OCI-LY7 (cell line): ENCODE results near the gene CEP70. TPM values are rescaled to one million over a fixed set of nuclear protein-coding genes. Genes with fewer than 3 reads are reported as not detected.

ENCODE experiments used
- BruUV-seq: library from RNA; stranded (reverse); fragments of 400-500 nt; replicated peaks from 2 replicates; lab custom pipeline; 2021; lab: Mats Ljungman, UMichigan
- CTCF ChIA-PET: fragments of 300-600 bp; sonication (Branson Sonifier 250); formaldehyde crosslinking; loops from one replicate; lab custom pipeline; 2022; ENCODE audit warnings: antibody characterized with exemption; ENCODE audit not compliant: unreplicated experiment; lab: Charles Lee
- POLR2A ChIA-PET: fragments of 300-600 bp; sonication (Branson Sonifier 250); formaldehyde crosslinking; loops from one replicate; lab custom pipeline; 2022; ENCODE audit warnings: antibody characterized with exemption; lab: Charles Lee
- DNase-seq: peaks from one replicate; pipeline ENCODE4 v3.0.0-alpha.2; 2015; ENCODE audit warnings: low spot score
- H2AFZ ChIP-seq: fragments of 200-600 bp; sonication (generic), shearing (Covaris generic); 2 replicates; pipeline ENCODE4 v1.6.1; 2014; ENCODE audit warnings: mild to moderate bottlenecking, antibody characterized with exemption, low read length, moderate library complexity
- H3K27ac ChIP-seq: fragments of 200-600 bp; sonication (generic); 2 replicates; pipeline ENCODE4 v1.5.1; 2014; ENCODE audit warnings: mixed run types, low read depth, mild to moderate bottlenecking, moderate library complexity, low read length, inconsistent platforms; ENCODE audit not compliant: poor library complexity, severe bottlenecking
- H3K36me3 ChIP-seq: fragments of 200-600 bp; sonication (generic); 2 replicates; pipeline ENCODE4 v1.6.1; 2014; ENCODE audit warnings: mild to moderate bottlenecking, antibody characterized with exemption, low read length, moderate library complexity, mixed read lengths; ENCODE audit not compliant: insufficient read depth
- H3K4me1 ChIP-seq: fragments of 200-600 bp; sonication (generic); 2 replicates; pipeline ENCODE4 v1.5.1; 2014; ENCODE audit warnings: mild to moderate bottlenecking, low read length; ENCODE audit not compliant: insufficient read depth, poor library complexity, severe bottlenecking
- H3K4me2 ChIP-seq: fragments of 200-600 bp; sonication (generic); 2 replicates; pipeline ENCODE4 v1.6.1; 2014; ENCODE audit warnings: mild to moderate bottlenecking, low read length
- H3K4me3 ChIP-seq: fragments of 200-600 bp; sonication (generic); 2 replicates; pipeline ENCODE4 v1.5.1; 2014; ENCODE audit warnings: mild to moderate bottlenecking, low read depth, low read length; ENCODE audit not compliant: poor library complexity, severe bottlenecking
- H3K79me2 ChIP-seq: fragments of 200-600 bp; sonication (generic); 2 replicates; pipeline ENCODE4 v1.6.1; 2016; ENCODE audit warnings: low read depth, mild to moderate bottlenecking, low read length, moderate library complexity, mixed read lengths; ENCODE audit not compliant: insufficient read depth
- H3K9me2 ChIP-seq: fragments of 200-600 bp; sonication (generic); 2 replicates; pipeline ENCODE4 v1.6.1; 2016; ENCODE audit warnings: mild to moderate bottlenecking, low read length, mixed read lengths; ENCODE audit not compliant: insufficient read depth
- H3K9me3 ChIP-seq: fragments of 200-600 bp; sonication (generic); 2 replicates; pipeline ENCODE4 v1.6.1; 2014; ENCODE audit warnings: mild to moderate bottlenecking, mixed run types, low read length, mixed read lengths
- H4K20me1 ChIP-seq: fragments of 200-600 bp; sonication (generic); 2 replicates; pipeline ENCODE4 v1.6.1; 2014; ENCODE audit warnings: mild to moderate bottlenecking, antibody characterized with exemption, low read length, moderate library complexity, mixed read lengths; ENCODE audit not compliant: insufficient read depth
- CTCF ChIP-seq: fragments of 200-600 bp; sonication (generic); conservative IDR thresholded peaks from 2 replicates; pipeline ENCODE4 v1.5.1; 2014; ENCODE audit warnings: mild to moderate bottlenecking, antibody characterized with exemption, low read length, moderate library complexity, mixed read lengths
- EZH2phosphoT487 ChIP-seq: fragments of 200-600 bp; sonication (generic); IDR thresholded peaks from 2 replicates; pipeline ENCODE4 v1.6.1; 2018; ENCODE audit warnings: low read depth, borderline replicate concordance, mild to moderate bottlenecking, mixed run types, antibody characterized with exemption, low read length, moderate library complexity, mixed read lengths
- intact Hi-C: fragments of 100-400 bp; cut with micrococcal nuclease; formaldehyde crosslinking; loops from one replicate; pipeline ENCODE4 v1.10.0; 2022; ENCODE audit not compliant: unreplicated experiment
- total RNA-seq, 2 experiments: library from RNA; depleted of rRNA in 1 of 2; stranded (reverse); fragments of >200 nt in 1 of 2; shearing (Covaris generic) in 1 of 2; gene quantifications; 2 replicates each; pipeline ENCODE4 v1.2.3, GENCODE V29; 2014 to 2022

Gene CEP70
- total RNA-seq, 2 experiments from 2014 or later: 29.2 to 32.3 TPM

- CTCF ChIA-PET: no interaction called here
Measured at GRCh38 chr3:138642226-138642926, 48.3 kb upstream of the CEP70 start.

DNA sequence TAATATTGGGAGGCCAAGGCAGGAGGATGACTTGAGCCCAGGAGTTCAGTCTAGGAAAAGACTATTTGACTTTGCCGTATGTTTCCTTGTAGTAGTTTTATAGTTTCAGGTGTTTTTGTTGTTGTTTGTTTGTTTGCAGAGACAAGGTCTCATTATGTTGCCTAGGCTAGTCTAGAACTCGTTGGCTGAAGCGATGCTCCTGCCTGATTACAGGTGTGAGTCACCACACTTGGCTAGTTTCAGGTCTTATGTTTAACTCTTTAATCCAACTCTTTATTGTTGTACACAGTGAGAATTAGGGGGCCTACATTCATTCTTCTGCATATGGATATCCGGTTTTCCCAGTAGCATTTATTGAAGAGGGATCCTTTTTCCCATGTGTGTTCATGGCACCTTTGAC is 46.5 kb upstream of the CEP70 start:
- Histone ChIP-seq H3K4me3 (no peak overlapping the region), H3K4me2 (no peak overlapping the region), H3K9me2 (no peaks in the 10 kb centered on the region), H3K27ac (no peak overlapping the region), H3K79me2 (no peaks in the 10 kb centered on the region), H3K36me3 (no peaks in the 10 kb centered on the region), H2AFZ (no peak overlapping the region), H3K4me1 (no peaks in the 10 kb centered on the region), H4K20me1 (no peaks in the 10 kb centered on the region), H3K9me3 (peaks cover 4% of the 10 kb centered on the region; the same call in 1 of the 2 replicates)
- BruUV-seq: no TSS peak
- CTCF ChIA-PET: no interaction called here
- TF ChIP-seq EZH2phosphoT487: no peak
- TF ChIP-seq CTCF: no peak
- POLR2A ChIA-PET: no interaction called here
- intact Hi-C loops: no loop called here
- no peak for DNase-seq

More at GRCh38 chr3:138642226-138642926, 48.3 kb upstream of the CEP70 start:
- POLR2A ChIA-PET: no interaction called here
- H3K36me3 ChIP-seq: no peaks in the 10 kb centered on the region
- no peaks in the 10 kb centered on the region for H4K20me1 ChIP-seq
- H3K4me1 ChIP-seq: no peaks in the 10 kb centered on the region
- no peak overlapping the region for H3K4me2 ChIP-seq
- H3K9me2 ChIP-seq: no peaks in the 10 kb centered on the region
- H3K4me3 ChIP-seq: no peak overlapping the region
- peaks cover 4% of the 10 kb centered on the region; the same call in 1 of the 2 replicates for H3K9me3 ChIP-seq
- no peak for DNase-seq
- TF ChIP-seq CTCF (no peak), EZH2phosphoT487 (no peak)
- intact Hi-C loops: no loop called here
- no peak overlapping the region for H2AFZ ChIP-seq
- H3K27ac ChIP-seq: no peak overlapping the region
- no TSS peak for BruUV-seq
- H3K79me2 ChIP-seq: no peaks in the 10 kb centered on the region

DNA sequence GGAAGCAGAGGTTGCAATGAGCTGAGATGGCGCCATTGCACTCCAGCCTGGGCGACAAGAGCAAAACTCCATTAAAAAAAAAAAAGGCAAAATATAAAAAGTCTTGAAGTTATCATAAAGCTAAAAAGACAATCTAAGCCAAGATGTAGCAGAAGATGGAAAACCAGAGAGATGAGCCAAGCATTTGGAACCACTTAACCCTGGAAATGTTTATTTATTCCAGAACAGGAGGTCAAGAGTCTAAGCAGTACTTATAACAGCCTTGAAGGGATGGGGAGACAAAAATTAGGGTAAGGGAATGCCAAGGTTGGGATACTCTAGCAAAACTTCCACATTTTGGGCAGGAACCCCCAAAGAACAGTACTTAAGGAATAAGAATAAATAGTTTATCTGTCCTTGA is 44.6 kb upstream of the CEP70 start:
- intact Hi-C loops: no loop called here
- no peak for DNase-seq
- Histone ChIP-seq H3K4me2 (no peak overlapping the region), H2AFZ (no peak overlapping the region), H3K4me3 (no peak overlapping the region), H4K20me1 (no peaks in the 10 kb centered on the region), H3K9me2 (no peaks in the 10 kb centered on the region), H3K4me1 (no peaks in the 10 kb centered on the region), H3K36me3 (no peaks in the 10 kb centered on the region), H3K9me3 (0 out of 2 replicates have a peak, but pooled peaks cover 4% of the 10 kb centered on the region), H3K27ac (no peak overlapping the region), H3K79me2 (no peaks in the 10 kb centered on the region)
- ChIA-PET POLR2A (interaction anchor here (0.5 to 0.8 kb wide), 2 partner anchors 11 to 150 kb away, joined by 3 to 5 read pairs; no protein-coding TSS in a partner anchor), CTCF (no interaction called here)
- no TSS peak for BruUV-seq
- TF ChIP-seq CTCF (no peak), EZH2phosphoT487 (no peak)
